Kidney (tissue), 14 donors: ENCODE results near the gene TXLNG. TPM values are rescaled to one million over a fixed set of nuclear protein-coding genes. Genes with fewer than 3 reads are reported as not detected.
"Not testable (repeated sequence)": the region's sequence is repeated elsewhere in the genome, so short reads cannot be mapped to it uniquely, and the experiment has no call there.

Experiments
- DNase-seq, 5 donors: peaks; one replicate each; pipeline ENCODE4 v3.0.0-alpha.2; 2013 to 2020
- FAIRE-seq: peaks from 2 replicates; lab custom pipeline; 2012; peaks lifted over from hg19 to GRCh38; lab: Jason Lieb, UNC
- H3K27ac ChIP-seq, 2 donors: one replicate each; pipeline ENCODE4 v1.7.0; 2013; ENCODE audit warnings: low read depth in 2 of 2, low read length in 2 of 2, inconsistent platforms in 1 of 2
- H3K27me3 ChIP-seq: one replicate; pipeline ENCODE4 v1.7.1; 2013; ENCODE audit warnings: low read length, inconsistent platforms; ENCODE audit not compliant: control insufficient read depth, insufficient read depth
- H3K36me3 ChIP-seq, 3 donors: one replicate each; pipeline versions ENCODE4 v1.7.0 to v1.7.1; 2013; ENCODE audit warnings: low read length in 3 of 3, control low read depth in 1 of 3, inconsistent platforms in 1 of 3; ENCODE audit not compliant: insufficient read depth in 3 of 3, control insufficient read depth in 2 of 3
- H3K4me1 ChIP-seq, 3 donors: one replicate each; pipeline versions ENCODE4 v1.7.0 to v1.7.1; 2013; ENCODE audit warnings: low read length in 3 of 3, inconsistent platforms in 1 of 3, low read depth in 1 of 3; ENCODE audit not compliant: control insufficient read depth in 2 of 3, insufficient read depth in 2 of 3
- H3K4me3 ChIP-seq, 3 donors: one replicate each; pipeline versions ENCODE4 v1.7.0 to v1.8.1; 2013; ENCODE audit warnings: low read length in 3 of 3, control low read depth in 1 of 3, inconsistent platforms in 1 of 3
- H3K9ac ChIP-seq, 3 donors: one replicate each; pipeline versions ENCODE4 v1.7.0 to v1.7.1; 2013; ENCODE audit warnings: low read length in 3 of 3, control low read depth in 1 of 3, inconsistent platforms in 1 of 3
- H3K9me3 ChIP-seq, 3 donors: one replicate each; pipeline versions ENCODE4 v1.7.0 to v1.7.1; 2013; ENCODE audit warnings: low read length in 3 of 3, control low read depth in 1 of 3, inconsistent platforms in 1 of 3; ENCODE audit not compliant: control insufficient read depth in 2 of 3, insufficient read depth in 1 of 3
- intact Hi-C: fragments of 100-400 bp; cut with DNase I; formaldehyde crosslinking; loops from one replicate; pipeline ENCODE4 v1.11.1; 2022
- polyA plus RNA-seq: library from polyadenylated mRNA; stranded (reverse); fragments of 350-450 nt; fragmentation: Illumina TruSeq; extraction: RNeasy Lipid Tissue Mini Kit (QIAGEN cat#74804); gene quantifications from one replicate; pipeline ENCODE4 v1.2.3, GENCODE V29; 2014; ENCODE audit warnings: low read depth, low replicate concordance; ENCODE audit not compliant: insufficient read depth
- total RNA-seq: library from RNA; stranded (reverse); fragmentation: NEBNext Ultra II Directional; extraction: Animal tissue kit (Norgen Biotek cat#: 25700); gene quantifications from one replicate; pipeline ENCODE4 v1.2.1, GENCODE V29; 2021
- TF ChIP-seq, protein P1 (sequence below): IDR thresholded peaks from 3 replicates; pipeline ENCODE4 v1.5.1; 2012; ENCODE audit warnings: mild to moderate bottlenecking, moderate library complexity, borderline replicate concordance; ENCODE audit not compliant: insufficient read depth; ENCODE audit errors: extremely low read depth
- donor health status: control.
- donor health status: control.
- donor health status: control.
- donor health status: control.
- donor health status: control.
- donor health status: DM: yes; HTN: yes; CAD: no.
- donor health status: Normal renal cell carcinoma (clear cell type).

The TXLNG gene
- total and polyA plus RNA-seq, 2 donors from 2014 or later, result 5.9 to 12.3 TPM

- Histone ChIP-seq H3K4me3 (no peak overlapping the region), H3K27ac (no peak overlapping the region), H3K9me3 (no peaks in the 10 kb centered on the region), H3K4me1 (no peaks in the 10 kb centered on the region), H3K9ac (no peak overlapping the region), H3K27me3 (no peaks in the 10 kb centered on the region), H3K36me3 (no peaks in the 10 kb centered on the region)
- TF ChIP-seq, protein P1, sequence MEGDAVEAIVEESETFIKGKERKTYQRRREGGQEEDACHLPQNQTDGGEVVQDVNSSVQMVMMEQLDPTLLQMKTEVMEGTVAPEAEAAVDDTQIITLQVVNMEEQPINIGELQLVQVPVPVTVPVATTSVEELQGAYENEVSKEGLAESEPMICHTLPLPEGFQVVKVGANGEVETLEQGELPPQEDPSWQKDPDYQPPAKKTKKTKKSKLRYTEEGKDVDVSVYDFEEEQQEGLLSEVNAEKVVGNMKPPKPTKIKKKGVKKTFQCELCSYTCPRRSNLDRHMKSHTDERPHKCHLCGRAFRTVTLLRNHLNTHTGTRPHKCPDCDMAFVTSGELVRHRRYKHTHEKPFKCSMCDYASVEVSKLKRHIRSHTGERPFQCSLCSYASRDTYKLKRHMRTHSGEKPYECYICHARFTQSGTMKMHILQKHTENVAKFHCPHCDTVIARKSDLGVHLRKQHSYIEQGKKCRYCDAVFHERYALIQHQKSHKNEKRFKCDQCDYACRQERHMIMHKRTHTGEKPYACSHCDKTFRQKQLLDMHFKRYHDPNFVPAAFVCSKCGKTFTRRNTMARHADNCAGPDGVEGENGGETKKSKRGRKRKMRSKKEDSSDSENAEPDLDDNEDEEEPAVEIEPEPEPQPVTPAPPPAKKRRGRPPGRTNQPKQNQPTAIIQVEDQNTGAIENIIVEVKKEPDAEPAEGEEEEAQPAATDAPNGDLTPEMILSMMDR, result no peak
- FAIRE-seq (no peak), DNase-seq (no peak)
- intact Hi-C loops, result no loop called here
These were observed 2.8 kb upstream of the TXLNG start for GRCh38 chrX:16783452-16783851.

GRCh38 chrX:16784440-16784839, 1.8 kb upstream of the TXLNG start:
- intact Hi-C loops, H3K9me3 ChIP-seq: not testable (repeated sequence)

GRCh38 chrX:16785247-16786138, 773 bp upstream of the TXLNG start:
- intact Hi-C loops, result no loop called here
- FAIRE-seq (no peak), DNase-seq (peak in 3 of 5 donors; percentile 19 to 50 (median 31))
- H3K27ac ChIP-seq, result no peak overlapping the region
- no peaks in the 10 kb centered on the region for H3K36me3 ChIP-seq
- H3K9ac ChIP-seq, result peak overlapping the region in 2 of 3 donors; percentile 73 to 99
- no peaks in the 10 kb centered on the region for H3K9me3 ChIP-seq
- TF ChIP-seq, protein P1, result no peak
- H3K27me3 ChIP-seq, result no peaks in the 10 kb centered on the region
- no peaks in the 10 kb centered on the region for H3K4me1 ChIP-seq
- peak overlapping the region; percentile 88 to 99 (median 94) for H3K4me3 ChIP-seq

More at GRCh38 chrX:16784440-16784839, 1.8 kb upstream of the TXLNG start:
- not testable (repeated sequence) for H3K36me3 ChIP-seq, DNase-seq, H3K4me3 ChIP-seq, H3K27ac ChIP-seq, FAIRE-seq, H3K27me3 ChIP-seq, H3K9ac ChIP-seq, H3K4me1 ChIP-seq
